ENCODE measurements around the gene SLC30A4. TPM values are rescaled to one million over a fixed set of nuclear protein-coding genes. Genes with fewer than 3 reads are reported as not detected.

The SLC30A4 gene
- polyA plus RNA-seq, 1 donor, result 3.7 TPM

DNA sequence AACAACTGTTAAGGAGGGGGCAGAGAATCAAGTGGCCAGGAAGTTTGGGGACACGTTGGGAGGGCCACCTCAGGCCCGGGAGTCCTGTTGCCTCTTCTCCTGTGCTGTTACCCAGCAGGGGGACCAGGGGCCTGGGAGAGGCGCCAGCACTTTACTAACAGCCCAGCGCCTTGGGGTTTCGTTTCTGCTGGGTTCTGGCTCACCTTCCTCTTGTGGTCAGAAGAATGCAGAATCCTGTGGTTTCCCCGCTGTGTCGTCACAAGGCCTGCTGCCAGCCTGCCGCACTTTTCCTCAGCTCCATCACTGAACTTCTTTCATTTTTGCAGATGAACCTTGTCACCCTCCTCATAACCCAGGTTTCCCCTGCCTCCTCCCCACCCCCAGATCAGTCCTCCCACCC is 67.7 kb downstream of the SLC30A4 start:
- DNase-seq, result peak in 1 of 2 donors; percentile 45
- Histone ChIP-seq H3K27ac (ENCODE audit: low read length) (no peak overlapping the region), H3K27me3 (ENCODE audit: control insufficient read depth, insufficient read depth, low read length) (no peaks in the 10 kb centered on the region), H3K4me1 (ENCODE audit: control insufficient read depth, insufficient read depth, low read length) (peaks cover 12% of the 10 kb centered on the region), H3K9me3 (ENCODE audit: control insufficient read depth, low read depth, low read length) (peaks cover 7% of the 10 kb centered on the region), H3K36me3 (ENCODE audit: control insufficient read depth, insufficient read depth, low read length) (no peaks in the 10 kb centered on the region), H3K4me3 (ENCODE audit: low read length) (no peak overlapping the region)
- WGBS (ENCODE audit: insufficient coverage, low lambda C conversion rate), result no CpG with 5 or more reads among the region's 8 CpGs

DNA sequence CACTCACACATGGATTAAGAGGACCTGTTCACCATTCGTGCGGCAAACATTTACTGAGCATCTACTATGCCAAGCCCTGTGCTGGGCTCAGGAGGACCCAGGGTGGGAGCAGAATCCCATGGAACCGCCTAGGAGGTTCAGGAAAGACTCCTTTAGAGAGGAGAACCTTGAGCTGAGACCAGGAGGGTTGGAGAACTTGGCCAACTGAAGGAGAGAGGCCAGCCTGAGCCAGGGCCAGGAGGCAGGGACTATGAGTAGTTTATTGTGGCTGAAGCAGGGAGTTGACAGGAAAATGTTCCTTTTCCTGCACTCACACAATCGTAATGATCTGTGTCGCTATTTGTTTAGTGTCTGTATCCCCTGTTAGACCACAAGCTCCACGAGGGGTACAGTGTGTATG is 71.3 kb downstream of the SLC30A4 start:
- Histone ChIP-seq H3K27ac (ENCODE audit: low read length) (no peak overlapping the region), H3K9me3 (ENCODE audit: control insufficient read depth, low read depth, low read length) (peaks cover 7% of the 10 kb centered on the region), H3K27me3 (ENCODE audit: control insufficient read depth, insufficient read depth, low read length) (no peaks in the 10 kb centered on the region), H3K4me3 (ENCODE audit: low read length) (no peak overlapping the region), H3K36me3 (ENCODE audit: control insufficient read depth, insufficient read depth, low read length) (no peaks in the 10 kb centered on the region), H3K4me1 (ENCODE audit: control insufficient read depth, insufficient read depth, low read length) (peaks cover 31% of the 10 kb centered on the region)
- no peak for DNase-seq
- WGBS (ENCODE audit: insufficient coverage, low lambda C conversion rate), result no CpG with 5 or more reads among the region's 6 CpGs

DNA sequence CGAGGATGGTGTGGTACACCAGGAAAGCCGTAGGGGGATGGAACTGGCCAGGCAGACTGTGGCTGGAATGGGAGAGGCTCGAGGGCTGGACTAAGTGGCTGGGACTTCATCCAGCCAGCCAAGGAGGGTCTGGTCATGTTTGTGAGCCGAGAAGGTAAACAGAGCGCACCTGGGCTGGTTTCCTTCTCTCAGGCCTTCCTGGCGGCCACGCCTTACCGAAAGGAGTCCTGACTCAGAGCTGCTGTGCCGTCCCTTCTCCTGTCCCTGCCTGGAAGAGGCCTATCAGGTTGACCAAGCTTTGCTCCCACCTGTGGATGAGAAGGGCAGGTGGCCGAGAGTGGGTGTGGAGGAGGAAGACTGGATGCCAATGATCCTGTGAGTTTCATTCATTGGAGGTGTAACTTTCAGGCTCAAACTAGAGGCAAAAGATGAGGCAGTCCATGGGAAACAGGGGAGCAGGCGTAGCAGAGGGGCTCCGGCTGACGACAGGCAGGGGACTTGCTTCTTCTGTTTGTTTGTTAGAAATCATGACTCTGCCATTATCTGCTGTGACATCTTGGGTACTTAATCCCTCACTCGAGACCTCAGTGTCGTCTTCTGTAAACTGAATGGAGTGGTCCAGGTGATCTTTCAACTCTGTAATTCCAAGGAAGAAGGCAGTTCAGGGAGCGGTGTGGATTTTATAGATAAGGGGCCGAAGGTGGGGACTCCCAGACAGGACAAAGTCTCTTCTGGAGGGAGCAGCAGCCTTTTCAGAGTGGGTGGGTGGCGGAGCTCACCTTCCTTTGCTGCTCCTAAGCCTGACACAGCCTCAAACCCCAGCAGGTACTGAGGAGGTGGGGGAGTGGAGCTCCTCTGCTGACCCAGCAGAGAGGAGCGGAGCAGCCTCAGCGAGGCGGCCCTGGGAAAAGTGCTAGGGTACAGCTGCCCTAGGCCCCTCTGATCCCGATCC is 72.4 kb downstream of the SLC30A4 start:
- peak; percentile 68 to 88 for DNase-seq

DNA sequence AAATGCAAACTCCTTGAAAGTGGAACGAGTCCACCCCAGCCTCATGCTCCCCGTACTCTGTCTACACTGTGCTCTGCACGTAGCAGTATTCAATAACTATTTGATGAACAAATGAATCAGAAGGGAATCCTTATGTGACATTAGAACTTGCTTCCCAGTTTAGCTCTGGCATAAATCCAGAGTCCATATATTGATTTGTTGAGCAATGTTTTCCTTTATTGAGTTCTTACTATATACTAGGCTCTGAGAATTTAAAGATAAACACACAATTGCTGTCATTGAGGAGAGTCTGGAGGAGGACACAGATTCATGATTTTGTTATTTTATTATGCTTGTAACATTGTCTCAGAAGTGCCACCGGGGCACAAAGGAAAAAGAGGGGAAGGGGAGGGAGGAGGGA is 73.2 kb downstream of the SLC30A4 start:
- peaks cover 46% of the 10 kb centered on the region for H3K4me1 ChIP-seq (ENCODE audit: control insufficient read depth, insufficient read depth, low read length)
- peaks cover 7% of the 10 kb centered on the region for H3K9me3 ChIP-seq (ENCODE audit: control insufficient read depth, low read depth, low read length)
- peak overlapping the region; percentile 35 for H3K4me3 ChIP-seq (ENCODE audit: low read length)
- 50% methylated on average over 1 of the region's 4 CpGs for WGBS (ENCODE audit: insufficient coverage, low lambda C conversion rate)
- no peaks in the 10 kb centered on the region for H3K36me3 ChIP-seq (ENCODE audit: control insufficient read depth, insufficient read depth, low read length)
- peak in 1 of 2 donors; percentile 51 for DNase-seq
- H3K27ac ChIP-seq (ENCODE audit: low read length), result peak overlapping the region; percentile 87
- H3K27me3 ChIP-seq (ENCODE audit: control insufficient read depth, insufficient read depth, low read length), result no peaks in the 10 kb centered on the region

More for the DNA sequence above, 72.4 kb downstream of the SLC30A4 start:
- peaks cover 40% of the 10 kb centered on the region for H3K4me1 ChIP-seq (ENCODE audit: control insufficient read depth, insufficient read depth, low read length)
- H3K9me3 ChIP-seq (ENCODE audit: control insufficient read depth, low read depth, low read length), result peaks cover 7% of the 10 kb centered on the region
- H3K4me3 ChIP-seq (ENCODE audit: low read length), result peak overlapping the region; percentile 35
- peak overlapping the region; percentile 87 for H3K27ac ChIP-seq (ENCODE audit: low read length)
- no CpG with 5 or more reads among the region's 22 CpGs for WGBS (ENCODE audit: insufficient coverage, low lambda C conversion rate)
- H3K36me3 ChIP-seq (ENCODE audit: control insufficient read depth, insufficient read depth, low read length), result no peaks in the 10 kb centered on the region
- H3K27me3 ChIP-seq (ENCODE audit: control insufficient read depth, insufficient read depth, low read length), result no peaks in the 10 kb centered on the region

DNA sequence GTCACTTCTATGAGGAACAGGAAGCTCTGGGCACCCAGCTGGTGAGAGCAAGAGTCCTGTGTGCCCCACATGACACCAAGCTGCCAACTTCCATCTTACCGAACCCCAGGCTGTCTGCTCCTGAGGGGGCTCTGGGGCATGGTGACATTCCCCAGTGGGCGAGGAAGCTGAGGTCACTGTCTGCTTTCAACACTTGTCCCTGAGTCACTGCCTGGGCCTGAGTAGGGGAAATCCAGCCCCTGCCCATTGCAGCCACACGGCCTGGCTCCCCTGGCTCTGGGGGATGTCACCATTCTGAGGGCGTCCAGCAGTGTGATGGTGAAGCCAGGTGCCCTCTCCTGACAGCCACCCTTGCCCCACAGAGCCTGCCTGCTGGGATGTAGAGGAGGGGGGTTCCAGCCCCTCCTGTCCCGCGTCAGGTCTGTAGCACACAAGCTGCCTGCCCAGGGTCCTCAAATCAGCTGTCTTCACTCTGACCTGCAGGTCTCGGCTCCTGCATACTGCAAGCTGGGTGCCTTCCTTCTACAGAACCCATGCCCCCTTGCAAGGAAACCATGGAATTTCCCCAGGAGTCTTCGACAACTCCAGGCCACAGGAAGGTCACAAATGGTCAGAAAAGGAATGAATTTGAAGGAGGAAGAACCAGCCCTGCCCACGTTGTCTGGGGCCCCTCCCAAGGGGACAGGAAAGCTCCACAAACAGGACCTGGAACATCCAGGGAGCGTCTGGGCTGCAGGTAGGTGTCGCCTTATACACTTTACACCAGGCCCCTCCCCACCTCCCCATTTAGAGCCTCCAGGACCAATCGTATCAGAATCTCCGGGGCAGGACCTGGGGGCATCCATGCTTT is 74.3 kb downstream of the SLC30A4 start:
- DNase-seq, result no peak
- WGBS (ENCODE audit: insufficient coverage, low lambda C conversion rate), result no CpG with 5 or more reads among the region's 13 CpGs
- H3K9me3 ChIP-seq (ENCODE audit: control insufficient read depth, low read depth, low read length), result peaks cover 7% of the 10 kb centered on the region
- no peak overlapping the region for H3K4me3 ChIP-seq (ENCODE audit: low read length)
- H3K4me1 ChIP-seq (ENCODE audit: control insufficient read depth, insufficient read depth, low read length), result peaks cover 46% of the 10 kb centered on the region
- peak overlapping the region; percentile 87 for H3K27ac ChIP-seq (ENCODE audit: low read length)
- H3K27me3 ChIP-seq (ENCODE audit: control insufficient read depth, insufficient read depth, low read length), result no peaks in the 10 kb centered on the region
- H3K36me3 ChIP-seq (ENCODE audit: control insufficient read depth, insufficient read depth, low read length), result no peaks in the 10 kb centered on the region

DNA sequence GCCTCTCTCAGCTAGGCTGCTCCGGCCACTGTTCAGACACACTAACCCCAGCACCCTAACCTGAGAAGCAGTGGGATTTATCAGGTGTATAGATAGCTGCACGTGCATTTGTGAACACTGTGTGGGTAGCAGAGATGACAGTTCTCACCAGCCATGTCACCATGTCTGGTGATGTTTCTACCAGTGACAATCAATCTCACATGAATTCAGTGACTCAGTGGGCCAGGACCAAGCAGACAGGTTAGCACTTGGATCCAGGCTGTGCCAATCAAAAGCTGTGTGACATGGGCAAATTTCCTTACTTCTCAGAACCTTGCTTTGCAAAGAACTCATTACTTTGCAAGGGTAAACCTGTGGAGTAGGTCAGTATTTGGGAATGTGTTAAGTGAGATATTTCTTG is 78.9 kb downstream of the SLC30A4 start:
- no peaks in the 10 kb centered on the region for H3K27me3 ChIP-seq (ENCODE audit: control insufficient read depth, insufficient read depth, low read length)
- peaks cover 37% of the 10 kb centered on the region for H3K4me1 ChIP-seq (ENCODE audit: control insufficient read depth, insufficient read depth, low read length)
- DNase-seq, result no peak
- no peak overlapping the region for H3K4me3 ChIP-seq (ENCODE audit: low read length)
- H3K27ac ChIP-seq (ENCODE audit: low read length), result no peak overlapping the region
- H3K36me3 ChIP-seq (ENCODE audit: control insufficient read depth, insufficient read depth, low read length), result no peaks in the 10 kb centered on the region
- WGBS (ENCODE audit: insufficient coverage, low lambda C conversion rate), result no CpG with 5 or more reads among the region's 2 CpGs
- H3K9me3 ChIP-seq (ENCODE audit: control insufficient read depth, low read depth, low read length), result no peaks in the 10 kb centered on the region

DNA sequence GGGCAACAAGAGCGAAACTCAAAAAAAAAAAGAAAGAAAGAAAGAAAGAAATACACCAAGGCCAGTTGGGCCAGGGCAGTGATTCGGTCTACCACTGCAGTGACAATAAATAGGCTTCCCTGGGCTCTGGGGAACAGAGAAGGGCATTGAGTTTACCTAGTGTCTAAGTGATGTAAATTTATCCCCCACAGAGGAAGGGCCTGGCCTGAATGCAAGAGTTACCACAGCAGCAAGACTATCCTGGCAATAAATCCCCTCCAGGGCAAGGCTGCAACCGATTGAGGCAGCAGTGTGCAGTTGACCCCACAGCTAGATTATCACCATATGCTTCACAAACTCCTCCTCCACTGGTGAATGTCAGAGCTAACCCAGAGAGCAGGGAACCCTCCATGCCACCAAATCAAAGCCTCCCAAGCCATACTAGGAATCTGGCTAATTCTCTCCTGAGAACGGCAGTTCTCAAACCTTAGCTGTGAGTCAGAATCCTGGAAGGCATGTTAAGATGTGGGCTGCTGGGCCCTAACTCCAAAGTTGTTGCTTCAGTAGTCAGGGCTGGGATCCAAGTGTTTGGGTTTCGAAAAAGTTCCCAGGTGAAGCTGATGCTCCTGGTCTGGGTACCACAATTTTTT is 79.9 kb downstream of the SLC30A4 start:
- H3K9me3 ChIP-seq (ENCODE audit: control insufficient read depth, low read depth, low read length), result no peaks in the 10 kb centered on the region
- WGBS (ENCODE audit: insufficient coverage, low lambda C conversion rate), result no CpG with 5 or more reads among the region's 5 CpGs
- H3K36me3 ChIP-seq (ENCODE audit: control insufficient read depth, insufficient read depth, low read length), result no peaks in the 10 kb centered on the region
- H3K4me1 ChIP-seq (ENCODE audit: control insufficient read depth, insufficient read depth, low read length), result peaks cover 29% of the 10 kb centered on the region
- H3K27me3 ChIP-seq (ENCODE audit: control insufficient read depth, insufficient read depth, low read length), result no peaks in the 10 kb centered on the region
- no peak overlapping the region for H3K27ac ChIP-seq (ENCODE audit: low read length)
- no peak for DNase-seq
- no peak overlapping the region for H3K4me3 ChIP-seq (ENCODE audit: low read length)

DNA sequence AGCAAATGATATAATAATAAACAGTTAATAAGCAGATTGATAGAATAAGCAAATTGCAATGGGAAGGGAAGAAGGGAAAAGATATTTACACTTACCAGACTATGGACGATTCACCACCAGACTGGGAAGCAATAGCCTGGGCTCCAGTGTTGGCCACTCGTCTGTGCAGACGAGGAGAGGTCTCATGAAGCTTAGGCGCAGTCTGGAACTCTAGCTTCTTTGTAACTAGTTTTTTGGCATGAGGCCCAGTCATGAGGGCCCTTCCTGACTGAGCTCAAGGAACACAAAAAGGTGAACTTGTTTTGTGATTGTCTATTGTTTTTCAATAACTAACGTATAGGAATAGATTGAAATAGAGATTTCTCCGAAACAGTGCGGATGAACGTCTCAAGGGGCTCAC is 80.9 kb downstream of the SLC30A4 start:
- H3K36me3 ChIP-seq (ENCODE audit: control insufficient read depth, insufficient read depth, low read length), result no peaks in the 10 kb centered on the region
- no peak overlapping the region for H3K4me3 ChIP-seq (ENCODE audit: low read length)
- whole genome bisulfite sequencing (ENCODE audit: insufficient coverage, low lambda C conversion rate), result no CpG with 5 or more reads among the region's 8 CpGs
- DNase-seq, result peak in 1 of 2 donors; percentile 73
- H3K9me3 ChIP-seq (ENCODE audit: control insufficient read depth, low read depth, low read length), result no peaks in the 10 kb centered on the region
- no peaks in the 10 kb centered on the region for H3K27me3 ChIP-seq (ENCODE audit: control insufficient read depth, insufficient read depth, low read length)
- peaks cover 31% of the 10 kb centered on the region for H3K4me1 ChIP-seq (ENCODE audit: control insufficient read depth, insufficient read depth, low read length)
- H3K27ac ChIP-seq (ENCODE audit: low read length), result no peak overlapping the region

DNA sequence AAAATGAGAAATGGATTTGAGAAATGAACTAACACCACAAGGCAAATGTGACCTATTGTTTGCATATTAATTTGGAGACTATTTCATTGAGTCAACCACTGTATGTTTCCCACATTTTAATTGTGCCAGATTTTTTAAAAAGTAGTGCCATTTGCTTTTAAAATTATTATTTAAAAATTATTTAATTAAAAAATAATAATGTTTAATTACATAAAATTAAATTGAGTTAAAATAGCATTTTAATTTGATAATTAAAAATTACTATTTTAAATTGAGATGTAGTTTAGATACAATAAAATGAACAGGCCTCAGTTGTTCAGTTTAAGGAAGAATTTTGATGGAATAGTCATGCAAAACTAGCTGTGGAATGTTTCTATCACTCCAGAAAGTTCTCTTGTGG is 81.5 kb downstream of the SLC30A4 start:
- Histone ChIP-seq H3K27ac (ENCODE audit: low read length) (no peak overlapping the region), H3K4me3 (ENCODE audit: low read length) (no peak overlapping the region), H3K36me3 (ENCODE audit: control insufficient read depth, insufficient read depth, low read length) (no peaks in the 10 kb centered on the region), H3K4me1 (ENCODE audit: control insufficient read depth, insufficient read depth, low read length) (peaks cover 31% of the 10 kb centered on the region), H3K27me3 (ENCODE audit: control insufficient read depth, insufficient read depth, low read length) (no peaks in the 10 kb centered on the region), H3K9me3 (ENCODE audit: control insufficient read depth, low read depth, low read length) (no peaks in the 10 kb centered on the region)
- DNase-seq, result no peak
